GM10266 (cell line): ENCODE results near the gene PRXL2A.

ENCODE experiments used
- DNase-seq: peaks from one replicate; pipeline ENCODE4 v3.0.0; 2012; ENCODE audit errors: extremely low spot score
- TF ChIP-seq, protein P1 (sequence below): IDR thresholded peaks from 2 replicates; pipeline ENCODE4 v1.5.1; 2012; ENCODE audit warnings: mild to moderate bottlenecking, low read depth; ENCODE audit not compliant: control insufficient read depth, insufficient read depth; ENCODE audit errors: missing control alignments

The PRXL2A gene

DNA sequence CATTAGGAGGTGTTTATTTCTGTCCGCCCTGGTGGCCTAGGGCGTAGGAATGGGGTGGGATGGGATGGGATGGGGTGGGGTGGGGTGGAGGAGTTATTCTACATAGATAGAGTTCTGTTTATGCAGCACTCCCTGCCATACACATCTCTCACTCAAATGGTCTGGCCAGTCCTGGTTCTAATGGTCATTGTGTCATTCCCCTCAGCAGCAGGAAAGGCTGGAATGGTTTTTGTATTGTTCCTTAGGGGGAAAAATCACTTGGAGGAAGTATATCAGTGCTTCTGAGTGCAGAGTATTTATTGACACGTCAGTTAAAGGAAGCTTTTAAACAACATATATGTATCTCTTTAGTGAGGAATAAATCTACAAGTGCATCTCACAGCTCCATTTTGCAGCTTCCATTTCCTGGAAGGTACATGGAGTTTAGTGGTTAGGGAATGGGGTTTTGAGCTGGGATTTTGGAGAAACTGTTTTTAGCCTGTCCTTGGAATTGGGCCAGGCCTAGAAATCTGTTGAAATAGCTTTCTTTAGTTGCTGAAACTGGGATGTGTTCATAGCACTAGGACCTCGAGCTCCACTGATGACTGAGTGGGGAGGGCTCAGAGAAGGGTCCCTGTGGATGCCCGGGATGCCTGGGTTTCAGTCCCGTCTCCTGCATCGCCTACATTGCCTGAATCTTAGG, 54.1 kb downstream of the PRXL2A start:
- no peak for DNase-seq
- TF ChIP-seq, protein P1, sequence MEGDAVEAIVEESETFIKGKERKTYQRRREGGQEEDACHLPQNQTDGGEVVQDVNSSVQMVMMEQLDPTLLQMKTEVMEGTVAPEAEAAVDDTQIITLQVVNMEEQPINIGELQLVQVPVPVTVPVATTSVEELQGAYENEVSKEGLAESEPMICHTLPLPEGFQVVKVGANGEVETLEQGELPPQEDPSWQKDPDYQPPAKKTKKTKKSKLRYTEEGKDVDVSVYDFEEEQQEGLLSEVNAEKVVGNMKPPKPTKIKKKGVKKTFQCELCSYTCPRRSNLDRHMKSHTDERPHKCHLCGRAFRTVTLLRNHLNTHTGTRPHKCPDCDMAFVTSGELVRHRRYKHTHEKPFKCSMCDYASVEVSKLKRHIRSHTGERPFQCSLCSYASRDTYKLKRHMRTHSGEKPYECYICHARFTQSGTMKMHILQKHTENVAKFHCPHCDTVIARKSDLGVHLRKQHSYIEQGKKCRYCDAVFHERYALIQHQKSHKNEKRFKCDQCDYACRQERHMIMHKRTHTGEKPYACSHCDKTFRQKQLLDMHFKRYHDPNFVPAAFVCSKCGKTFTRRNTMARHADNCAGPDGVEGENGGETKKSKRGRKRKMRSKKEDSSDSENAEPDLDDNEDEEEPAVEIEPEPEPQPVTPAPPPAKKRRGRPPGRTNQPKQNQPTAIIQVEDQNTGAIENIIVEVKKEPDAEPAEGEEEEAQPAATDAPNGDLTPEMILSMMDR, result no peak

DNA sequence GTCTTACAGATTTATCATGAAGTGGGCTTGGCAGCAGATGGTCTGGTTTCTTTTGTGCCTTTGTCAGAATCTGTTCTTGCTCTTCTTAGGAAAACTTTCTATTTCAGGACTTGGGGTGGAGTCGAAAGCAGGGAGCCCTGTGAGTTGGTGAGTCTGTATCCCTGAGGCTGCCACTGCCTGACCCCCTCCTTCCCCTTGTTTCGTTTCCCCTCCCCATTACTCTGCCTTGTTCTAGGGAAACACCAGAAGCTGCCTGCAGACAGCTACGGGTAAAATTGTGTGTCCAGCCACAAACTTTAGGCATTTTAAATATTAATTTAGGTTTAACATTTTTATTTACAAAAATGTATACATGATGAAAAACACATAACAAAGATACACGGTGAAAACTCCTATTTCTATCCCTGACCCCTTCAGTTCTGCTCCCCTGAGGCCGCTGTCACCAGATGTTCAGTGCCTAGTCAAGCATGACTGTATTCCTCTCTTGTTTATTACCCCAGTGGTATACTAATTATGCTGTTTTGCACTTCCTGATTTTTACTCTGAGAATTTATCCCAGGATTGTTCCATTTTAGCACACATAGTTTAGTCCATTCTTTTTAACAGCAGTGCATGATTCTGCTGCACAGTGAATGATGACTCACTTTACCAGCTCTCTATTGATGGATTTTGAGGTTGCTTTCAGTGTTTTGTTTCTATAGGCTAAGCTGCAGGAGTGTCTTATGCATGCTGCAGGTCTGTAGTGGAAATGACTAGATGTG, 54.8 kb downstream of the PRXL2A start:
- DNase-seq, result no peak
- TF ChIP-seq, protein P1, result no peak

DNA sequence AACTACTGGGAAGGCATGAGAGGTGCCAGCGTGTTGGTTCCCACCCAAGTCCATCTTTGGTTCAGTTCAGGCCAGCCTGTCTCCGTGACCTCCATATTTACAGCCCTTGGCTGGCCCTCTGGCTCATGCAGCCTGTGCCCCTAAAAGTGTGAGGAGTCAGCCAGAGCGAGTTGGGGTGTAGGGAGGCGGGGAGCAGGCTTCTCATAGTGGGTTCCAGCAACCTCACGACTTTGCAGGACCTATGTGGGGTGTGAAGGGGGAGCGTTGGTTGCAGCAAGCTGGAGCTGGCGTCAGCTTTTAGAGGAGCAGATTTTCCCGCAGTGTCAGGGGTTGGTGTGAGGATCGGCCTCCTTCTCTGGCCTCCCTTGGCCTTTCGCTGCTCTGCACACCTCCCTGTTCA, 55.5 kb downstream of the PRXL2A start:
- TF ChIP-seq, protein P1, result no peak
- no peak for DNase-seq

DNA sequence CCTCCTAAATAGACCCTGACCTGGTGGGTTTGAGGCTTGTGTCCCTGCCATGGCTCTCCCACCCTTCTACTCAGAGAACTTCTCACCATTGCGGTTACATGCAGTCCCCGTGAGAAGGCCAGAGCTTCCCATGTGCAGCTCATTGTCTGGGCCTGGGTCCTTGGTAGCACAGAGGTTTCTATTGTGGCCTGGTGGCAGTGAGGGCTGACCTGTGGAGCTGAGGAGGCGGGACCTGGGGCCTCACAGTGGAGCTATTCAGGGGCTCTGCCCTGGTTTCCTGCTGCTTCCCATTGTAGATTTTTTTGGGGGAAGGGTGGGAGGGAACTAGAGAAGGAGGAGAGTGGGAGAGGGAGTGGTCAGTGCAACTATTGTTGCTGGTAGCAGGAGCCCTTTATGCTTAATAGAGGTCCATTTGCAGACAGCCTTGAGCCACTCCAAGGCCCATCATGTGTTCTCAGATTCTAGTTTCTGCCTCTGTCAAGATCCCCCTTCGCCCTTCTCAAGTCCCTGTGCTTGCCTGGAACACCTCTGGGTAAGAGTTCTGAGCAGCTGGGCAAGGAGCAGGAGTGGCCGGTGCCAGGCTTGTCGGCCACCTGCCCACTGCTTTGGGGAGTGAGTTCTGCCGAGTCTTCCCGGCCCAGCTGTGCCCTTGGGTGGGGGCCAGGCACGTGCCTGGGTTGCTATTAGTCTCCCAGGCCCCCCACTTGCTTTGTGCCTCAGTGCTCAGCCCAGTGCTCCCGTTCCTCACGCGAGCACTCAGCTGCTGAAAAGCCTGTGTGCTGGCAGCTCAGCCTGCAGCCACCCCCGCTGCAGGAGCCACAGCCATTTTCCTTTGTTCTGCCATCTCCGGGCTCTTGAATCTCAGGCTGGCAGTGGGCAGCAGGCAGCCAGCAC, 56.5 kb downstream of the PRXL2A start:
- TF ChIP-seq, protein P1, result no peak

DNA sequence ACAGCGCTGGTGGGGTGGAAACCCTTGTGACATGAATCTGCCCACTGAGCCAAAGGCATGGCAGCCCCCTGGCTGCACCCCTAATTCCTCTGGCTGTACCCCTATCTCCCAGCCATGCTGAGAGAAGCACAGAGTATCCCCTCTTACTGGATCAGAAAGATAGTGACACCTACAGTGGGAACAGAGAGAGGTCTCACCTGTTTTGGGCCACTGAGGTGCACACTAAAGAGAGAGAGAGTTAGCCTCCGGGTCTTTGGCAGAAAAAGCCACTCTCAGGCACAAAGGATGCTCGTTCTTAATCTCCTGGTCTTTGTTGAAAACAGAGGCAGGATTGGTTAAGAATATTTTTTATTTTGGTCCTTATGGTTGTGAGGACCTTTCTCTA, 57.1 kb downstream of the PRXL2A start:
- TF ChIP-seq, protein P1, result no peak
- no peak for DNase-seq

More for the DNA sequence above, 56.5 kb downstream of the PRXL2A start:
- DNase-seq, result no peak

DNA sequence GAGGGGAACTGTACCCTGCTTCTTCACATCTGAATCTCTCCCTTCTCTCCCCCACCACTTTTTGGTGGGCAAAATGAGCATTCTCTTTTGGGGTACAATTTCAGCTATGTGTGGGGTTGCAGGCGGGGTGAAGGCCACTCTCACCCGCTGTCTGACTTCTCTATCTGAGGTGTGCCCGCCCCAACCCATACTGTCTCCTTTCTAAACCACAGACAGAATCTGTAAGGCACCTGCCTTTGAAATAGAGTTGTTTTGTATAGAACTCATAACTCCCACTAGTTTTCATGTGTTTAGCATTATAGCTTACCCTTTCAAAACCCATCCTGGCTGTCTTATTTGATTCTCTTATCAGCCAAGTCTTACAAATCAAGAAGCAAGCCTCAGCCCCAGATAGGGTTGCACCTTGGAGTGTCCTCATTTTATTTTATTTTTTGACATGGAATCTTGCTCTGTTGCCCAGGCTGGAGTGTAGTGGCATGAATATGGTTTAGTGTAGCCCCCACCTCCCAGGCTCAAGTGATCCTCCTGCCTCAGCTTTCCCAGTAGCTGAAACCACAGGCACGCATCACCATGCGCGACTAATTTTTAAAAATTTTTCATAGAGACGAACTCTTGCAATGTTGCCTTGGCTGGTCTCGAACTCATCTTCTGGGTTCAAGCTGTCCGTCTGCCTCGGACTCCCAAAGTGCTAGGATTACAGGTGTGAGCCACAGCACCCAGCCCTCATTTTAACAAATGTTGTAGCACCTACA, 57.7 kb downstream of the PRXL2A start:
- TF ChIP-seq, protein P1, result no peak
- no peak for DNase-seq
